ENCODE measurements around the gene TMEM54. TPM values are rescaled to one million over a fixed set of nuclear protein-coding genes. Genes with fewer than 3 reads are reported as not detected.

TMEM54 gene
- total and polyA plus RNA-seq, 2 experiments from 2014 or later: 11.2 to 11.7 TPM

DNA sequence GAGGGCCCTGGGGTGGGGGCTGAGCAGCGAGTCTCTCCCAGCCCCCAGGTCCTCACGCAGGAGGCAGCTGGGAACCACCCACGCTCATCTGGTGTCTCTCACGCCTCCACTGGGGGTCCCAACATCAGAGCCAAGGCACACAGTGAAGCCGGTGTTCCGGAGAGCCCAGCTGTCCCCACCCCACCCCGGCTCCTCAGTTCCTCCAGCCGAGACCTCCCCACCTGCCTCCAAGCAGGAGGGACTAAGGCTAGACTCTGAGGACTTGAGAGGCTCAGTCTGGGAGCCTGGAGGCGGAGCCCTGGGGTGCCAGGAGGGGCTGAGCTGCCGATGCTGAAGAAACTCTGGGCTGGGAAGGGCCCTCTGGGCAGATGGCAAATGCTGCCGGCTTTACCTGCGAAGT, 16.5 kb downstream of the TMEM54 start:
- Histone ChIP-seq H3K27me3 (ENCODE audit: insufficient read depth) (peaks cover 38% of the 10 kb centered on the region), H3K79me2 (replicated peaks; ENCODE audit: insufficient read depth) (no peaks in the 10 kb centered on the region), H3K4me2 (no peak overlapping the region), H3K36me3 (ENCODE audit: insufficient read depth) (no peaks in the 10 kb centered on the region), H3K9me2 (ENCODE audit: insufficient read depth) (no peaks in the 10 kb centered on the region), H2AFZ (no peak overlapping the region), H3F3A (replicated peaks; ENCODE audit: low read depth) (no peaks in the 10 kb centered on the region), H3K4me1 (ENCODE audit: insufficient read depth) (peaks cover 15% of the 10 kb centered on the region), H4K20me1 (replicated peaks; ENCODE audit: insufficient read depth) (peaks cover 6% of the 10 kb centered on the region; the same call in 1 of the 2 replicates), H3K27ac (ENCODE audit: low read depth) (no peak overlapping the region), H3K4me3 (no peak overlapping the region)
- no peak for ATAC-seq
- TF ChIP-seq POLR2AphosphoS5 (IDR thresholded peaks at IDR 0.05; ENCODE audit: low read depth) (no peak), STAT1 (IDR thresholded peaks at IDR 0.05; ENCODE audit: unreplicated experiment) (no peak), JUNB (IDR thresholded peaks at IDR 0.05; ENCODE audit: unreplicated experiment) (no peak), CREB1 (CRISPR knock-in tag; IDR thresholded peaks at IDR 0.05; ENCODE audit: low read depth) (no peak), EZH2phosphoT487 (IDR thresholded peaks at IDR 0.05; ENCODE audit: unreplicated experiment) (no peak), EZH2 (IDR thresholded peaks at IDR 0.05; ENCODE audit: low read depth, unreplicated experiment) (no peak), CTCF (conservative IDR thresholded peaks at IDR 0.05; ENCODE audit: low read depth in 2 of 2) (no peak), ZNF331 (CRISPR knock-in tag; IDR thresholded peaks at IDR 0.05; ENCODE audit: low read depth) (no peak), ZNF114 (CRISPR knock-in tag; IDR thresholded peaks at IDR 0.05) (no peak), NANOG (IDR thresholded peaks at IDR 0.05; ENCODE audit: borderline replicate concordance) (no peak)
- TF ChIP-seq, protein P1, sequence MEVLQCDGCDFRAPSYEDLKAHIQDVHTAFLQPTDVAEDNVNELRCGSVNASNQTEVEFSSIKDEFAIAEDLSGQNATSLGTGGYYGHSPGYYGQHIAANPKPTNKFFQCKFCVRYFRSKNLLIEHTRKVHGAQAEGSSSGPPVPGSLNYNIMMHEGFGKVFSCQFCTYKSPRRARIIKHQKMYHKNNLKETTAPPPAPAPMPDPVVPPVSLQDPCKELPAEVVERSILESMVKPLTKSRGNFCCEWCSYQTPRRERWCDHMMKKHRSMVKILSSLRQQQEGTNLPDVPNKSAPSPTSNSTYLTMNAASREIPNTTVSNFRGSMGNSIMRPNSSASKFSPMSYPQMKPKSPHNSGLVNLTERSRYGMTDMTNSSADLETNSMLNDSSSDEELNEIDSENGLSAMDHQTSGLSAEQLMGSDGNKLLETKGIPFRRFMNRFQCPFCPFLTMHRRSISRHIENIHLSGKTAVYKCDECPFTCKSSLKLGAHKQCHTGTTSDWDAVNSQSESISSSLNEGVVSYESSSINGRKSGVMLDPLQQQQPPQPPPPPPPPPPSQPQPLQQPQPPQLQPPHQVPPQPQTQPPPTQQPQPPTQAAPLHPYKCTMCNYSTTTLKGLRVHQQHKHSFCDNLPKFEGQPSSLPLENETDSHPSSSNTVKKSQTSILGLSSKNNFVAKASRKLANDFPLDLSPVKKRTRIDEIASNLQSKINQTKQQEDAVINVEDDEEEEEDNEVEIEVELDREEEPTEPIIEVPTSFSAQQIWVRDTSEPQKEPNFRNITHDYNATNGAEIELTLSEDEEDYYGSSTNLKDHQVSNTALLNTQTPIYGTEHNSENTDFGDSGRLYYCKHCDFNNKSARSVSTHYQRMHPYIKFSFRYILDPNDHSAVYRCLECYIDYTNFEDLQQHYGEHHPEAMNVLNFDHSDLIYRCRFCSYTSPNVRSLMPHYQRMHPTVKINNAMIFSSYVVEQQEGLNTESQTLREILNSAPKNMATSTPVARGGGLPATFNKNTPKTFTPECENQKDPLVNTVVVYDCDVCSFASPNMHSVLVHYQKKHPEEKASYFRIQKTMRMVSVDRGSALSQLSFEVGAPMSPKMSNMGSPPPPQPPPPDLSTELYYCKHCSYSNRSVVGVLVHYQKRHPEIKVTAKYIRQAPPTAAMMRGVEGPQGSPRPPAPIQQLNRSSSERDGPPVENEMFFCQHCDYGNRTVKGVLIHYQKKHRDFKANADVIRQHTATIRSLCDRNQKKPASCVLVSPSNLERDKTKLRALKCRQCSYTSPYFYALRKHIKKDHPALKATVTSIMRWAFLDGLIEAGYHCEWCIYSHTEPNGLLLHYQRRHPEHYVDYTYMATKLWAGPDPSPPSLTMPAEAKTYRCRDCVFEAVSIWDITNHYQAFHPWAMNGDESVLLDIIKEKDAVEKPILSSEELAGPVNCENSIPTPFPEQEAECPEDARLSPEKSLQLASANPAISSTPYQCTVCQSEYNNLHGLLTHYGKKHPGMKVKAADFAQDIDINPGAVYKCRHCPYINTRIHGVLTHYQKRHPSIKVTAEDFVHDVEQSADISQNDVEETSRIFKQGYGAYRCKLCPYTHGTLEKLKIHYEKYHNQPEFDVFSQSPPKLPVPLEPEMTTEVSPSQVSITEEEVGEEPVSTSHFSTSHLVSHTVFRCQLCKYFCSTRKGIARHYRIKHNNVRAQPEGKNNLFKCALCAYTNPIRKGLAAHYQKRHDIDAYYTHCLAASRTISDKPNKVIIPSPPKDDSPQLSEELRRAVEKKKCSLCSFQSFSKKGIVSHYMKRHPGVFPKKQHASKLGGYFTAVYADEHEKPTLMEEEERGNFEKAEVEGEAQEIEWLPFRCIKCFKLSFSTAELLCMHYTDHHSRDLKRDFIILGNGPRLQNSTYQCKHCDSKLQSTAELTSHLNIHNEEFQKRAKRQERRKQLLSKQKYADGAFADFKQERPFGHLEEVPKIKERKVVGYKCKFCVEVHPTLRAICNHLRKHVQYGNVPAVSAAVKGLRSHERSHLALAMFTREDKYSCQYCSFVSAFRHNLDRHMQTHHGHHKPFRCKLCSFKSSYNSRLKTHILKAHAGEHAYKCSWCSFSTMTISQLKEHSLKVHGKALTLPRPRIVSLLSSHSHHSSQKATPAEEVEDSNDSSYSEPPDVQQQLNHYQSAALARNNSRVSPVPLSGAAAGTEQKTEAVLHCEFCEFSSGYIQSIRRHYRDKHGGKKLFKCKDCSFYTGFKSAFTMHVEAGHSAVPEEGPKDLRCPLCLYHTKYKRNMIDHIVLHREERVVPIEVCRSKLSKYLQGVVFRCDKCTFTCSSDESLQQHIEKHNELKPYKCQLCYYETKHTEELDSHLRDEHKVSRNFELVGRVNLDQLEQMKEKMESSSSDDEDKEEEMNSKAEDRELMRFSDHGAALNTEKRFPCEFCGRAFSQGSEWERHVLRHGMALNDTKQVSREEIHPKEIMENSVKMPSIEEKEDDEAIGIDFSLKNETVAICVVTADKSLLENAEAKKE (CRISPR knock-in tag; IDR thresholded peaks at IDR 0.05): no peak
- TF ChIP-seq, protein P2, sequence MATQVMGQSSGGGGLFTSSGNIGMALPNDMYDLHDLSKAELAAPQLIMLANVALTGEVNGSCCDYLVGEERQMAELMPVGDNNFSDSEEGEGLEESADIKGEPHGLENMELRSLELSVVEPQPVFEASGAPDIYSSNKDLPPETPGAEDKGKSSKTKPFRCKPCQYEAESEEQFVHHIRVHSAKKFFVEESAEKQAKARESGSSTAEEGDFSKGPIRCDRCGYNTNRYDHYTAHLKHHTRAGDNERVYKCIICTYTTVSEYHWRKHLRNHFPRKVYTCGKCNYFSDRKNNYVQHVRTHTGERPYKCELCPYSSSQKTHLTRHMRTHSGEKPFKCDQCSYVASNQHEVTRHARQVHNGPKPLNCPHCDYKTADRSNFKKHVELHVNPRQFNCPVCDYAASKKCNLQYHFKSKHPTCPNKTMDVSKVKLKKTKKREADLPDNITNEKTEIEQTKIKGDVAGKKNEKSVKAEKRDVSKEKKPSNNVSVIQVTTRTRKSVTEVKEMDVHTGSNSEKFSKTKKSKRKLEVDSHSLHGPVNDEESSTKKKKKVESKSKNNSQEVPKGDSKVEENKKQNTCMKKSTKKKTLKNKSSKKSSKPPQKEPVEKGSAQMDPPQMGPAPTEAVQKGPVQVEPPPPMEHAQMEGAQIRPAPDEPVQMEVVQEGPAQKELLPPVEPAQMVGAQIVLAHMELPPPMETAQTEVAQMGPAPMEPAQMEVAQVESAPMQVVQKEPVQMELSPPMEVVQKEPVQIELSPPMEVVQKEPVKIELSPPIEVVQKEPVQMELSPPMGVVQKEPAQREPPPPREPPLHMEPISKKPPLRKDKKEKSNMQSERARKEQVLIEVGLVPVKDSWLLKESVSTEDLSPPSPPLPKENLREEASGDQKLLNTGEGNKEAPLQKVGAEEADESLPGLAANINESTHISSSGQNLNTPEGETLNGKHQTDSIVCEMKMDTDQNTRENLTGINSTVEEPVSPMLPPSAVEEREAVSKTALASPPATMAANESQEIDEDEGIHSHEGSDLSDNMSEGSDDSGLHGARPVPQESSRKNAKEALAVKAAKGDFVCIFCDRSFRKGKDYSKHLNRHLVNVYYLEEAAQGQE (IDR thresholded peaks at IDR 0.05; ENCODE audit: unreplicated experiment): no peak
- TF ChIP-seq, protein P3, sequence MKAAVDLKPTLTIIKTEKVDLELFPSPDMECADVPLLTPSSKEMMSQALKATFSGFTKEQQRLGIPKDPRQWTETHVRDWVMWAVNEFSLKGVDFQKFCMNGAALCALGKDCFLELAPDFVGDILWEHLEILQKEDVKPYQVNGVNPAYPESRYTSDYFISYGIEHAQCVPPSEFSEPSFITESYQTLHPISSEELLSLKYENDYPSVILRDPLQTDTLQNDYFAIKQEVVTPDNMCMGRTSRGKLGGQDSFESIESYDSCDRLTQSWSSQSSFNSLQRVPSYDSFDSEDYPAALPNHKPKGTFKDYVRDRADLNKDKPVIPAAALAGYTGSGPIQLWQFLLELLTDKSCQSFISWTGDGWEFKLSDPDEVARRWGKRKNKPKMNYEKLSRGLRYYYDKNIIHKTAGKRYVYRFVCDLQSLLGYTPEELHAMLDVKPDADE (IDR thresholded peaks at IDR 0.05): no peak
- H3K4me3 Mint-ChIP-seq: no peak overlapping the region
- no peaks in the 10 kb centered on the region; the same call in 2 of the 3 replicates for H3K36me3 Mint-ChIP-seq (ENCODE audit: low read depth)
- DNase-seq (ENCODE audit: low spot score): no peak
- H3K9me3 Mint-ChIP-seq: no peaks in the 10 kb centered on the region
- no peak overlapping the region for H3K27ac Mint-ChIP-seq
- peaks cover 20% of the 10 kb centered on the region for H3K4me1 Mint-ChIP-seq
- peaks cover 27% of the 10 kb centered on the region for H3K27me3 Mint-ChIP-seq (ENCODE audit: insufficient read depth, low read depth, poor library complexity)
